Peyer's patch (tissue), 4 donors: Measurements from ENCODE around the gene ATF5. TPM values are rescaled to one million over a fixed set of nuclear protein-coding genes. Genes with fewer than 3 reads are reported as not detected.
A peak's percentile ranks its signal among the peaks of the same experiment; 100 is the strongest.

Experiments
- DNase-seq, 3 donors: peaks; one replicate each; pipeline ENCODE4 v3.0.0-alpha.2; 2017 to 2019
- H3K27ac ChIP-seq, 4 donors: fragments of 200-600 bp; sonication (generic); one replicate each; pipeline ENCODE4 v1.5.1; 2016 to 2019
- H3K27me3 ChIP-seq, 2 donors: fragments of 200-600 bp; sonication (generic); one replicate each; pipeline ENCODE4 v1.5.1; 2019
- H3K36me3 ChIP-seq, 3 donors: fragments of 200-600 bp; sonication (generic); one replicate each; pipeline ENCODE4 v1.5.1; 2016 to 2019
- H3K4me1 ChIP-seq, 4 donors: fragments of 200-600 bp; sonication (generic); one replicate each; pipeline ENCODE4 v1.5.1; 2016 to 2019
- H3K4me3 ChIP-seq, 4 donors: fragments of 200-600 bp; sonication (generic); 1 replicate in 3 of 4; 2 replicates in 1 of 4; pipeline ENCODE4 v1.5.1; 2016 to 2019; ENCODE audit warnings: mild to moderate bottlenecking in 1 of 4
- H3K9me3 ChIP-seq, 4 donors: fragments of 200-600 bp; sonication (generic); one replicate each; pipeline ENCODE4 v1.5.1; 2016 to 2019; ENCODE audit warnings: mild to moderate bottlenecking in 1 of 4
- CTCF ChIP-seq, 6 experiments: fragments of 450-650 bp in 4 of 6; fragments of 200-600 bp in 2 of 6; sonication (generic) in 1 of 6; IDR thresholded peaks; one replicate each; pipeline ENCODE4 v1.5.1; 2017 to 2019; ENCODE audit warnings: antibody characterized with exemption in 6 of 6, mild to moderate bottlenecking in 3 of 6, moderate library complexity in 1 of 6
- POLR2A ChIP-seq, 2 donors: fragments of 450-650 bp; IDR thresholded peaks; one replicate each; pipeline ENCODE4 v1.5.1; 2017; ENCODE audit warnings: antibody characterized with exemption in 2 of 2, mild to moderate bottlenecking in 2 of 2, moderate library complexity in 2 of 2
- total RNA-seq, 4 donors: library from RNA; depleted of rRNA; stranded (reverse); fragments of >200 nt; gene quantifications; one replicate each; pipeline ENCODE4 v1.1.0, GENCODE V29; 2016

Gene ATF5
- total RNA-seq, 4 donors from 2014 or later: 3.3 to 21.4 (median 18.2) TPM

- H3K4me3 ChIP-seq: no peak overlapping the region
- no peak overlapping the region for H3K27ac ChIP-seq
- no peak for DNase-seq
- H3K9me3 ChIP-seq: no peaks in the 10 kb centered on the region
- peaks cover 0 to 44% (median 0%) of the 10 kb centered on the region in 3 donors for H3K36me3 ChIP-seq
- H3K4me1 ChIP-seq: peaks cover 0 to 5% (median 4%) of the 10 kb centered on the region in 4 donors
- H3K27me3 ChIP-seq: no peaks in the 10 kb centered on the region
- TF ChIP-seq CTCF (IDR thresholded peaks at IDR 0.05) (no peak), POLR2A (IDR thresholded peaks at IDR 0.05) (no peak)
Measured at GRCh38 chr19:49915271-49915670, 13.7 kb upstream of the ATF5 start.

- Histone ChIP-seq H3K4me3 (no peak overlapping the region), H3K9me3 (no peaks in the 10 kb centered on the region), H3K27me3 (no peaks in the 10 kb centered on the region), H3K4me1 (peaks cover 0 to 3% (median 0%) of the 10 kb centered on the region in 4 donors), H3K36me3 (peaks cover 0 to 56% (median 0%) of the 10 kb centered on the region in 3 donors), H3K27ac (peak overlapping the region in 1 of 4 donors; percentile 25)
- no peak for DNase-seq
- TF ChIP-seq POLR2A (IDR thresholded peaks at IDR 0.05): no peak
- TF ChIP-seq CTCF (IDR thresholded peaks at IDR 0.05): peak in 1 of 6 experiments; percentile 7
Measured at GRCh38 chr19:49916839-49917733, 11.9 kb upstream of the ATF5 start.

- no peaks in the 10 kb centered on the region for H3K27me3 ChIP-seq
- DNase-seq: no peak
- H3K36me3 ChIP-seq: peaks cover 0 to 59% (median 0%) of the 10 kb centered on the region in 3 donors
- no peak overlapping the region for H3K27ac ChIP-seq
- no peak overlapping the region for H3K4me3 ChIP-seq
- H3K9me3 ChIP-seq: no peaks in the 10 kb centered on the region
- TF ChIP-seq POLR2A (IDR thresholded peaks at IDR 0.05): no peak
- TF ChIP-seq CTCF (IDR thresholded peaks at IDR 0.05): no peak
- peaks cover 0 to 3% (median 2%) of the 10 kb centered on the region in 4 donors for H3K4me1 ChIP-seq
Measured at GRCh38 chr19:49918089-49918488, 10.9 kb upstream of the ATF5 start.

- TF ChIP-seq CTCF (IDR thresholded peaks at IDR 0.05) (no peak), POLR2A (IDR thresholded peaks at IDR 0.05) (no peak)
- H3K36me3 ChIP-seq: peaks cover 0 to 55% (median 0%) of the 10 kb centered on the region in 3 donors
Measured at GRCh38 chr19:49920624-49921363, 8.2 kb upstream of the ATF5 start.

GRCh38 chr19:49921871-49922795 is 6.9 kb upstream of the ATF5 start:
- Histone ChIP-seq H3K36me3 (peaks cover 0 to 47% (median 0%) of the 10 kb centered on the region in 3 donors), H3K27me3 (no peaks in the 10 kb centered on the region), H3K4me3 (no peak overlapping the region), H3K4me1 (peaks cover 0 to 6% (median 4%) of the 10 kb centered on the region in 4 donors), H3K27ac (peak overlapping the region in 1 of 4 donors; percentile 42), H3K9me3 (no peaks in the 10 kb centered on the region)
- TF ChIP-seq CTCF (IDR thresholded peaks at IDR 0.05) (no peak), POLR2A (IDR thresholded peaks at IDR 0.05) (no peak)
- DNase-seq: no peak

More at GRCh38 chr19:49920624-49921363, 8.2 kb upstream of the ATF5 start:
- peaks cover 0 to 4% (median 3%) of the 10 kb centered on the region in 4 donors for H3K4me1 ChIP-seq
- no peaks in the 10 kb centered on the region for H3K9me3 ChIP-seq
- H3K27me3 ChIP-seq: no peaks in the 10 kb centered on the region
- H3K27ac ChIP-seq: peak overlapping the region in 1 of 4 donors; percentile 42
- no peak overlapping the region for H3K4me3 ChIP-seq
- no peak for DNase-seq
